ENCODE data around the gene TRAPPC1. TPM values are rescaled to one million over a fixed set of nuclear protein-coding genes. Genes with fewer than 3 reads are reported as not detected.
A peak's percentile ranks its signal among the peaks of the same experiment; 100 is the strongest.

The TRAPPC1 gene
- total and polyA plus RNA-seq, 2 of the 4 experiments (the other 2 are of a cell fraction) = 50.4 to 303 TPM

GRCh38 chr17:7922845-7923628 lies 8.7 kb downstream of the TRAPPC1 start:
- peak overlapping the region; percentile 90 for H2AFZ ChIP-seq (replicated peaks; ENCODE audit: low read length, poor library complexity)
- H3K9me3 ChIP-seq (ENCODE audit: control insufficient read depth, insufficient read depth, low read length) = no peaks in the 10 kb centered on the region
- H4K5ac ChIP-seq (ENCODE audit: low read depth, low read length) = peak overlapping the region; percentile 98
- H2BK120ac ChIP-seq (ENCODE audit: low read depth, low read length) = peak overlapping the region; percentile 32; the same call in 1 of the 2 replicates
- peak overlapping the region; percentile 45; the same call in 1 of the 2 replicates for H4K91ac ChIP-seq (ENCODE audit: insufficient read depth, low read depth, low read length)
- in situ Hi-C loops (cut with MboI; ENCODE audit: low sequenced_read_pairs) (no loop called here), intact Hi-C loops (cut with micrococcal nuclease) (no loop called here), dilution Hi-C loops (cut with HindIII; ENCODE audit: low sequenced_read_pairs, unreplicated experiment) (no loop called here)
- ATAC-seq (ENCODE audit: low read depth) = peak; percentile 97
- peaks cover 9% of the 10 kb centered on the region for H3K9me1 ChIP-seq (ENCODE audit: insufficient read depth, low read length)
- peaks cover 2% of the 10 kb centered on the region; the same call in 1 of the 2 replicates for H3K4me1 ChIP-seq (ENCODE audit: control insufficient read depth, insufficient read depth, low read length)
- ChIA-PET POLR2A (ENCODE audit: unreplicated experiment) (no interaction called here), CTCF (no interaction called here)
- peak; percentile 67 for DNase-seq
- peak overlapping the region; percentile 19 for H3K27ac ChIP-seq (ENCODE audit: insufficient read depth, low read length)
- no TSS peak for BruUV-seq (replicated peaks)
- peak overlapping the region; percentile 86 for H3K4ac ChIP-seq (ENCODE audit: low read depth, low read length)
- H3K4me2 ChIP-seq (ENCODE audit: low read depth, low read length) = peak overlapping the region; percentile 79
- no peaks in the 10 kb centered on the region for H3K79me1 ChIP-seq (ENCODE audit: low read depth in 1 of 2, low read length in 2 of 2)
- H2BK15ac ChIP-seq (ENCODE audit: low read depth, low read length) = 0 out of 3 replicates have a peak overlapping the region, but pooled peaks have one; percentile 3
- TF ChIP-seq RCOR1 (IDR thresholded peaks at IDR 0.05; ENCODE audit: insufficient replicate concordance, low read length) (no peak), MAZ (IDR thresholded peaks at IDR 0.05; ENCODE audit: borderline replicate concordance, low read depth, low read length) (peak; percentile 59; the same call in 1 of the 2 replicates), CTCF (conservative IDR thresholded peaks at IDR 0.05; ENCODE audit: low read depth, low read length) (no peak)
- 9% methylated on average over 16 of the region's 45 CpGs; no CpG with 5 or more reads in 1 of the 2 experiments for WGBS, 2 experiments (ENCODE audit: extremely low coverage in 2 of 2, insufficient read length in 1 of 2)
- peak overlapping the region; percentile 67; the same call in 1 of the 2 replicates for H3K23ac ChIP-seq (ENCODE audit: low read depth, low read length)
- peak overlapping the region; percentile 26 for H3K18ac ChIP-seq (ENCODE audit: low read depth, low read length)
- no peak overlapping the region for H2BK20ac ChIP-seq (ENCODE audit: low read depth, low read length)
- H2BK5ac ChIP-seq (ENCODE audit: low read depth, low read length, poor library complexity, severe bottlenecking) = no peak overlapping the region
- H3K4me3 ChIP-seq (ENCODE audit: insufficient read depth, low read depth, low read length) = peak overlapping the region; percentile 46
- 0 out of 2 replicates have a peak overlapping the region, but pooled peaks have one; percentile 8 for H3K56ac ChIP-seq (ENCODE audit: extremely low read depth, insufficient read depth, low read length)
- H3K9ac ChIP-seq (ENCODE audit: low read depth, low read length) = peak overlapping the region; percentile 62
- H3K14ac ChIP-seq (replicated peaks; ENCODE audit: low read depth, low read length) = peak overlapping the region; percentile 87
- H4K8ac ChIP-seq (ENCODE audit: low read depth in 2 of 2, low read length in 2 of 2) = peak overlapping the region; percentile 94 to 99
- no peaks in the 10 kb centered on the region for H3K27me3 ChIP-seq (ENCODE audit: control insufficient read depth, insufficient read depth, low read length)
- H2AK9ac ChIP-seq (replicated peaks; ENCODE audit: low read depth, low read length, poor library complexity) = peak overlapping the region; percentile 33
- peak overlapping the region; percentile 59; the same call in 1 of the 2 replicates for H2AK5ac ChIP-seq (ENCODE audit: low read depth, low read length)
- no peaks in the 10 kb centered on the region for H3K36me3 ChIP-seq (ENCODE audit: control insufficient read depth, insufficient read depth, low read length)
- no peaks in the 10 kb centered on the region for H4K20me1 ChIP-seq (ENCODE audit: insufficient read depth, low read length)

Measured in IMR-90 (cell line).